Activated T-helper 9 cell treated with anti-CD3 and anti-CD28 coated beads, Interleukin-2, amount 50 U/mL, for 16 hours (primary cell): Measurements from ENCODE around the gene BIRC3.

Experiments
- DNase-seq: peaks from one replicate; pipeline ENCODE4 v3.0.0-alpha.2; 2020; ENCODE audit warnings: low read depth

BIRC3 gene

DNA sequence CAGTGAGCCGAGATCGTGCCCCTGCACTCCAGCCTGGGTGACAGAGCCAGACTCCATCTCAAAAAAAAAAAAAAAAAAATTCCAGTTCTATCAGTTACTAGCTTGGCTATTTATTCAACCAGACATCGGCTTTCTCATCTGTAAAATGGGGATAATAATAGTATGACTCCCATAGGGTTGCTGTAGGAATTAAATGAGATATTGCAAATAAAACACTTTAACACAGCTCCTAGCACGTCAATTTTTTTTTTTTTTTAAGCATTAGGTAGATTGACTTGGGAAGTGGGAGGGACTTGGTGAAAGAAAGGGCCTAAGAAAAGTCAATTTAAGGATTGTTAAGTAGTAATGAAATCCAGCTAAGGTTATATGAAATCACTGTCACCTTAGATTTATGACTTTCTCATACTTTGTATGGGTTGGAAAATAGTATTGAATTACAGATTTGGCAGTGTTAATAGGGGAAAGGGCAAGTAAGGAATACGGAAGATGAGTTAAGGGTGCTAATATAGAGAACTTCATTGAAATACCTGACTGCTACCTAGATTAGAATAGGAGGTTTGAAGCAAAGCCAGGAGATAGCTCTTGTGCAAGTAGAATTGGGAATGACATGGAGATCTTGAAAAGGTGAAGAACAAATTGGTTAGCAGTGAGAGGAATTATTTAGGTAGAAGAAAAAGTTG, 58.6 kb downstream of the BIRC3 start:
- DNase-seq = no peak

DNA sequence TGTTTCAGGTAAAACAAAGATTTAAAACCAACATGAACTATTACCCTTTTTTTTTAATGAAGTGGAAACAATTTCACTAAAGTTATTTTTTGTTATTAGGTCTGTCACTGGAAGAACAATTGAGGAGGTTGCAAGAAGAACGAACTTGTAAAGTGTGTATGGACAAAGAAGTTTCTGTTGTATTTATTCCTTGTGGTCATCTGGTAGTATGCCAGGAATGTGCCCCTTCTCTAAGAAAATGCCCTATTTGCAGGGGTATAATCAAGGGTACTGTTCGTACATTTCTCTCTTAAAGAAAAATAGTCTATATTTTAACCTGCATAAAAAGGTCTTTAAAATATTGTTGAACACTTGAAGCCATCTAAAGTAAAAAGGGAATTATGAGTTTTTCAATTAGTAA, 60.6 kb downstream of the BIRC3 start:
- DNase-seq = no peak

GRCh38 chr11:102378818-102379217, 61.5 kb downstream of the BIRC3 start:
- no peak for DNase-seq

DNA sequence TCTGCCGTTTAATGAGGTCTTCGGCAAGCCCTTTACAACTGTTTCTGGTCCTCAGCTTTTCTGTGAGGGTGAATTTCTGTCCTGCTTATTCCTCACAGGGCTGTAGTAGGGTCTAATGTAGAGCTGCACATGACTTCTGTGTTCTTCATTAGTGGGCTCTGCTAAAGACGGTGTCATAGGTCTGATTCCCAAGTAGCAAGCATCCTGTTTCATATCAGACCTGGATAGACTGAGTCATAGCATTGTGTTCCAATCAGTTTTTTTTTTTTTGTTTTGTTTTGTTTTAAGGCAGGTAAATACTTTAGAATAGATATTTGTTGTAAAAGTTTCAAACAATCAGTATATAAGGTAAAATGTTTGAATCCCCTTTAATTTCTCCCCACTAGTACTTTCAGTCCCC, 65.1 kb downstream of the BIRC3 start:
- DNase-seq = no peak

DNA sequence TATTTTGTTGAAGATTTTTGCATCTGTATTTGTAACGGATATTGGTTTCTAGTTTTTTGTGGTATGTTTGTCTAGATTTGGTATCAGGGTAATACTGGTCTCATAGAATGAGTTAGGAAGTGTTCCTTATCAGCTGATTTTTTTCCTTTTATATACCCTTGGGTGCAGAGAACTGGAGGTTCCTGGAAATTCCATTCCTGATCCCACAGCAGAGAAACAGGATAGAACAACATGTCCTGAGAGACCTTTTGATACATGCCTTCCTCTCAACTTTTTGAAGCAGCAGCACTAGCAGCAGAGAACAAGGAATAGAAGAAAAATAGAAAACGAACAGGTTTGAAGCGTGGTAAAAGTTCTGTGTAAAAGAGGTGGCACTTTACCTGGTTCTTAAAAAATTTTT, 66.6 kb downstream of the BIRC3 start:
- no peak for DNase-seq

DNA sequence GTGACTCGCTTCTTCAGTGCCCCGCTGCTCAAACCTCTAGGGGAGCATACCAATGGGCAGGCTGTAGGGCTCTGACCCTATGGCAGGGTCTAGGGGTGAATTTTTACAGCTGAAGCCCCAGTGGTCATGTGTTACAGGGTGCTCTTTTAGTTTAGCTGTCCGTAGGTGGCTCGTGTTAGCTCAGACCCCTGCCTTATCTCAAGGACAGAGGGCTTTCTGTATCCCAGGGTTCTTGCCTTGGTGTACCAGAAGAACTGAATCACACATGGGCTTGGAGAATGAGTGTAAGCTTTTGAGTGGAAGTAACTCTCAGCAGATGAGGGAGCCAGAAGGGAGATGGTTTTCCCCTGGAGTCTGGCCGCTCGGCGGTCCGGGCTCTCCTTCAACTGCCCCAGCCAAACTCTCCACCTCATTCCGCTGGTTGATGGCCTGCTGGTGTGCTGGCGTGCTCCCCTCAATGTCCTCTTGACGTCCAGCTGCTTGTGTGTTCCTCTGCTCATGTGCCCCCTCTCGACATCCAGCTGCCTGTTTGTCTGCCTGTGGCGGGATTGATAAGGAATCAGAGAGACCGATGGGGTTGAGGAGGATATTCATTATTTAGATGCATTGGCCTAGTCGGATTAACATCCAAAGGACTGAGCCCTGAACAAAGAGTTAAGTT, 67.3 kb downstream of the BIRC3 start:
- no peak for DNase-seq

- DNase-seq = no peak
Measured at GRCh38 chr11:102385085-102386007, 68.1 kb downstream of the BIRC3 start.

DNA sequence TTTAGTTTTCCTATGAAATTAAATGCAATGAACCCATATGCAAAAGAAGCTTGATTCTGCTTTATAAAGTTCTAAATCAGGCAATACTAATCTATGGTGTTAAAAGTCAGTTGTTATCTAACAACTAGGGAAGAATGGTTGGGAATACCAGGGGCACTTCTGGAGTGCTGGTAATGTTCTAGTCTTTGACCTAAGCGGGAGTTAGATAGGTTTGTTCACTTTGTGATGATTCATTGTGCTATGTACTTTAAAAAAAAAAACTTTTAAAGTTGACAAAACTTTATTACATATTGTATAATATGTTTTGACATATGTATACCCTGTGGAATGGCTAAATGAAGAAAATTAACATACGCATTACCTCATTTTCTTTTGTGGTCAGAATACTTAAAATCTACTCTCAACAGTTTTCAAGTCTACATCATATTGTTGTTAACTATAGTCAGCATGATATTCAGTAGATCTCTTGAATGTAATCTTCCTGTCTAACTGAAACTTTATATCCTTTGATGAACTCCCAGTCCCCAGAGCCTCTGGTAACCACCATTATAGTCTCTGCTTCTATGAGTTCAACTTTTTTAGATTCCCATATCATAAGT, 69.0 kb downstream of the BIRC3 start:
- DNase-seq = no peak

GRCh38 chr11:102387043-102387781, 69.9 kb downstream of the BIRC3 start:
- no peak for DNase-seq
